Stimulated activated effector memory CD8-positive, alpha-beta T cell treated with anti-CD3 and anti-CD28 coated beads, Interleukin-12 subunit alpha, Interleukin-12 subunit beta, amount 100 ng/mL, for 72 hours (primary cell): ENCODE measurements around the gene PNMA3.
"Not testable (repeated sequence)": the region's sequence is repeated elsewhere in the genome, so short reads cannot be mapped to it uniquely, and the experiment has no call there.

Source experiments
- ATAC-seq: fragments of 150-1000 bp; cut with Tn5 transposase; 2 replicates; pipeline ENCODE4 v1.10.0; 2021
- DNase-seq, 2 donors: peaks; one replicate each; pipeline ENCODE4 v3.0.0; 2021 to 2022; ENCODE audit warnings: low spot score in 2 of 2
- H3K27ac Mint-ChIP-seq: one replicate; pipeline ENCODE4 v1.8.0; 2022; ENCODE audit warnings: mild to moderate bottlenecking, mixed read lengths
- H3K36me3 Mint-ChIP-seq: one replicate; pipeline ENCODE4 v1.8.0; 2022; ENCODE audit warnings: mild to moderate bottlenecking, mixed read lengths
- H3K4me1 Mint-ChIP-seq: one replicate; pipeline ENCODE4 v1.8.0; 2022; ENCODE audit warnings: mixed read lengths
- H3K4me3 Mint-ChIP-seq: one replicate; pipeline ENCODE4 v1.8.0; 2022; ENCODE audit warnings: mild to moderate bottlenecking, mixed read lengths
- H3K9me3 Mint-ChIP-seq: one replicate; pipeline ENCODE4 v1.8.0; 2022; ENCODE audit warnings: mixed read lengths

PNMA3 gene

GRCh38 chrX:153061732-153062131 is 5.5 kb downstream of the PNMA3 start:
- H3K4me3 Mint-ChIP-seq = no peak overlapping the region

GRCh38 chrX:153063315-153063714 is 7.0 kb downstream of the PNMA3 start:
- no peak for DNase-seq
- H3K27ac Mint-ChIP-seq = no peak overlapping the region
- no peaks in the 10 kb centered on the region for H3K36me3 Mint-ChIP-seq
- H3K9me3 Mint-ChIP-seq = no peaks in the 10 kb centered on the region
- no peak overlapping the region for H3K4me3 Mint-ChIP-seq
- H3K4me1 Mint-ChIP-seq = no peaks in the 10 kb centered on the region
- no peak for ATAC-seq

More at GRCh38 chrX:153061732-153062131, 5.5 kb downstream of the PNMA3 start:
- ATAC-seq = peak; percentile 50
- no peaks in the 10 kb centered on the region for H3K9me3 Mint-ChIP-seq
- H3K4me1 Mint-ChIP-seq = no peaks in the 10 kb centered on the region
- H3K36me3 Mint-ChIP-seq = no peaks in the 10 kb centered on the region
- DNase-seq = no peak
- no peak overlapping the region for H3K27ac Mint-ChIP-seq

DNA sequence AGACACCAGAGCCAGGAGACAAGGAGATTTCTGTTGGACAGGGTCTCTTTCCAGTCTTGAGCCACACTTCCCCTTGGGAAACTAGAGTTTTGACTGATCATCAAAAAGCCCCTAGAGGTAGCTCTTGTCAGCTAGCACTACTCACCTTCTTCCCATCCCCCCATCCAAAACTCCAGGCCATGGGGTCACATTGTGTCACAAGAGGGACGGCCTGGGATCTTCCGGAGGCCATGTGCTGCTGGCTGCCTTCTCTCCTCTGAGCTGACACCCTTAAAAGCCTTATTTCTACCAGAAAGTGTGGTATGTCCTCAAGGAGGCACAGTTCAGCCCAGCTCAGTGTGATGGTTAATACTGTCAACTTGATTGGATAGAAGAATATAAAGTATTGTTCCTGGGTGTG is 7.8 kb downstream of the PNMA3 start:
- H3K27ac Mint-ChIP-seq = no peak overlapping the region
- H3K9me3 Mint-ChIP-seq = no peaks in the 10 kb centered on the region
- ATAC-seq (no peak), DNase-seq (no peak)
- no peaks in the 10 kb centered on the region for H3K36me3 Mint-ChIP-seq
- no peak overlapping the region for H3K4me3 Mint-ChIP-seq
- H3K4me1 Mint-ChIP-seq = no peaks in the 10 kb centered on the region

GRCh38 chrX:153065389-153065788 is 9.1 kb downstream of the PNMA3 start:
- Mint-ChIP-seq H3K27ac (no peak overlapping the region), H3K4me3 (no peak overlapping the region), H3K9me3 (no peaks in the 10 kb centered on the region), H3K36me3 (no peaks in the 10 kb centered on the region), H3K4me1 (no peaks in the 10 kb centered on the region)
- ATAC-seq (no peak), DNase-seq (no peak)

DNA sequence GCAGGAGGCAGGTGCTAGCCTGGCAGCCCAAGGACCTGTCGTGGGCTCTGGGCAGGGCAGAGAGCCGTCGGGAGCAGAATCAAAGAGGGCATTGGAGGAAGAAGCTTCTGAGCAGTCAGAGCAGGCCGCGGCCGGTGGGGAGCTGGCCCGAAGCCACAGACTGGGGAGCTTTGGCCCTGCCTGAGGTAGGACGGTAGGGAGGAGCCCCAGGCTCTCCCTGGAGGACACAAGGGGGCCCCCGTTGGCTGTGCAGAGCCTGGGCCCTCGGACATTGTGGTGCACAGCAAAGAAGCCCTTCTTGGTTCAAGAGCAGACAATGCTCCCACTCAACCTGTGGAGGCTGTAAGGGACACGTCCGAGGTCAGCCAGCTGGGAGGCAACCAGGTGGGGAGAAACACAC is 10.1 kb downstream of the PNMA3 start:
- not testable (repeated sequence) for H3K9me3 Mint-ChIP-seq, H3K36me3 Mint-ChIP-seq, H3K27ac Mint-ChIP-seq, H3K4me3 Mint-ChIP-seq, H3K4me1 Mint-ChIP-seq, DNase-seq, ATAC-seq

DNA sequence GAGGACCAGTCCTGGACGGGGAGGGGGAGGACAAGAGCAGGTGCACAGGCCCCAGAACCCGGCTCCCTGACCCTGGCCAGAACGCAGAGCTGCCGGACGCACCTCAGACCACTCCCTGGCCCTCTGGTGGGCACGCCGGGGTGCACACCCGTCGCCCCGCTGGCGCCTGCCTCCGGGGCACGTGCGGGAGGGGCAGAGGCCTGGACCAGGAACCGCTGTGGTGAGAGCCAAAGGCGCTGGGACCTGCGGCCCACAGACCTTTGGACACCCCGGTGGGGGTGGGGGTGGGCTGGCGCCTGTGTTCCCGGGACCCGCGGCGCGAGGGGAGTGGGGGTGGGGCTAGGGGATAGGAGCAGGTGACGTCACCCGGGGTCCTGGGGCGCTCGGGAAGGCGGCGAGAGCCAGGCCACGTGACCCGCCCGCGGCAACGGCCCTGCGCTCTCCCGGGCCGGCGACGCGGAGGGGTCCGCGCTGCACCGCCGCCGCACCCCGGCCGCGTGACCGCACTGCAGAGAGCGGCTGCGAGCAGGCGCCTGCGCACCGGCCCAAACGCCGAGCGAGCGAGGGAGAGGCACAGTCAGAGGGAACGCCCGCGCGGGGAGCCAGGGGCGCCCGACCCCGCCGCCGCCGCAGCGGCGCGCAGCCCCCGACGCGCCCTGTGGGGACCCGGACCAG is 15.8 kb downstream of the PNMA3 start, which contains the start of gene PNMA6A:
Gene PNMA6A (plus strand): TSS at position 546 of the 675 bp plus-strand sequence. CDS start 609 bp downstream, outside the sequence.
- not testable (repeated sequence) for H3K27ac Mint-ChIP-seq, H3K36me3 Mint-ChIP-seq, H3K4me3 Mint-ChIP-seq, DNase-seq, H3K4me1 Mint-ChIP-seq, H3K9me3 Mint-ChIP-seq
- peak; percentile 71 for ATAC-seq

- not testable (repeated sequence) for H3K9me3 Mint-ChIP-seq
Observed at GRCh38 chrX:153073331-153073730, 17.1 kb downstream of the PNMA3 start.

DNA sequence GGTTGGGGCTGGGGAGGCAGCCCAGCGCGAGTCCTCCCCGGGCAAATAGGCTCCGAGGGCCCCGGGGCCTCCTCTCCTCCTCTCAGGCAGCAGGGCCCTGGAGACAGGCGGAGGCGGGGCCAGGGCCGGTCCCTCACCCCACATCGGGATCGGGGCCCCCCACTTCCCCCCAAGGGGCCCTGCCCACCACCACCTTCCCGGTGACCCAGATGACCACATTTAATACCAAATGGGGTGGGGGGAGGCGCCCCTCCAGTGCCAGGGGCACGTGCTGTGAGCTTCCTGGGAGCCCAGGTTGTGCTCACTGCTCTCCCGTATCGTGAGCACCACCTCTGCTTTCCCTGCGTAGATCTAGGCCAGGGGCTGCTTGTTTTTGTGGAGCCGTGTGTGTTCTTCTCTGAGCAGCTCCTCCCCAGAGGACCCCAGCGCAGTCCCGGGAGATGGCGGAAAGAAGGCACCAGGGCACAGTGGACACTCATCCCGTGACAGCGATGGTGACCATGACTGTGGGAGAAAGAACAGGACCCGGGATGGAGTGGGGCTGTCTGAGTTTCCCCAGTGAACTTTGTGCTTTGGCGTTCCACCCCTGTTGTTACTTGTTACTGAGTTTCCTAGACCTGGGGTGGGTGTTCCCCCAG is 18.1 kb downstream of the PNMA3 start:
- no peaks in the 10 kb centered on the region for H3K36me3 Mint-ChIP-seq
- ATAC-seq = no peak
- no peak overlapping the region for H3K27ac Mint-ChIP-seq
- no peaks in the 10 kb centered on the region for H3K4me1 Mint-ChIP-seq
- no peak overlapping the region for H3K4me3 Mint-ChIP-seq
- no peak for DNase-seq
- H3K9me3 Mint-ChIP-seq = no peaks in the 10 kb centered on the region

More at GRCh38 chrX:153073331-153073730, 17.1 kb downstream of the PNMA3 start:
- not testable (repeated sequence) for H3K27ac Mint-ChIP-seq, H3K36me3 Mint-ChIP-seq, H3K4me3 Mint-ChIP-seq, H3K4me1 Mint-ChIP-seq, ATAC-seq, DNase-seq

- H3K9me3 Mint-ChIP-seq = no peaks in the 10 kb centered on the region
Observed at GRCh38 chrX:153074935-153075334, 18.7 kb downstream of the PNMA3 start.

DNA sequence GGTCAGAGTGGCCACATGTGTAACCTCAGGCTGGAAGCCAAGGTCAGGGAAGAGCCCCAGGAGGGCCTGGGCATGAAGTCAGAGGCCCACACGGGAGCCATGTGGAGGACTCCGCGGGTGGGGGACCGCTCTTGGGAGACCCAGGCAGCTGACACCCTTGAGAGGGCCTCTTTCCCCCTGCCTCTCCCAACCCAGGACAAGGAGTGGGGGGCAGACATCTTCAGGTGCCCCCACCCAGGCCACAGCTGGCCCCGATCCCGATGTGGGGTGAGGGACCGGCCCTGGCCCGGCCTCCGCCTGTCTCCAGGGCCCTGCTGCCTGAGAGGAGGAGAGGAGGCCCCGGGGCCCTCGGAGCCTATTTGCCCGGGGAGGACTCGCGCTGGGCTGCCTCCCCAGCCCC is 19.1 kb downstream of the PNMA3 start:
- no peak overlapping the region for H3K4me3 Mint-ChIP-seq
- H3K27ac Mint-ChIP-seq = no peak overlapping the region
- H3K4me1 Mint-ChIP-seq = no peaks in the 10 kb centered on the region
- no peak for ATAC-seq
- no peak for DNase-seq
- no peaks in the 10 kb centered on the region for H3K9me3 Mint-ChIP-seq
- H3K36me3 Mint-ChIP-seq = no peaks in the 10 kb centered on the region

More at GRCh38 chrX:153074935-153075334, 18.7 kb downstream of the PNMA3 start:
- Mint-ChIP-seq H3K4me3 (no peak overlapping the region), H3K36me3 (no peaks in the 10 kb centered on the region), H3K4me1 (no peaks in the 10 kb centered on the region), H3K27ac (no peak overlapping the region)
- no peak for ATAC-seq
- no peak for DNase-seq

DNA sequence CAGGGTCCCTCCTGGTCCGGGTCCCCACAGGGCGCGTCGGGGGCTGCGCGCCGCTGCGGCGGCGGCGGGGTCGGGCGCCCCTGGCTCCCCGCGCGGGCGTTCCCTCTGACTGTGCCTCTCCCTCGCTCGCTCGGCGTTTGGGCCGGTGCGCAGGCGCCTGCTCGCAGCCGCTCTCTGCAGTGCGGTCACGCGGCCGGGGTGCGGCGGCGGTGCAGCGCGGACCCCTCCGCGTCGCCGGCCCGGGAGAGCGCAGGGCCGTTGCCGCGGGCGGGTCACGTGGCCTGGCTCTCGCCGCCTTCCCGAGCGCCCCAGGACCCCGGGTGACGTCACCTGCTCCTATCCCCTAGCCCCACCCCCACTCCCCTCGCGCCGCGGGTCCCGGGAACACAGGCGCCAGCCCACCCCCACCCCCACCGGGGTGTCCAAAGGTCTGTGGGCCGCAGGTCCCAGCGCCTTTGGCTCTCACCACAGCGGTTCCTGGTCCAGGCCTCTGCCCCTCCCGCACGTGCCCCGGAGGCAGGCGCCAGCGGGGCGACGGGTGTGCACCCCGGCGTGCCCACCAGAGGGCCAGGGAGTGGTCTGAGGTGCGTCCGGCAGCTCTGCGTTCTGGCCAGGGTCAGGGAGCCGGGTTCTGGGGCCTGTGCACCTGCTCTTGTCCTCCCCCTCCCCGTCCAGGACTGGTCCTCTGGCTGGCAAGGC is 21.3 kb downstream of the PNMA3 start:
- not testable (repeated sequence) for H3K9me3 Mint-ChIP-seq, H3K4me3 Mint-ChIP-seq, H3K36me3 Mint-ChIP-seq, H3K27ac Mint-ChIP-seq, H3K4me1 Mint-ChIP-seq, DNase-seq
- ATAC-seq = peak; percentile 73

DNA sequence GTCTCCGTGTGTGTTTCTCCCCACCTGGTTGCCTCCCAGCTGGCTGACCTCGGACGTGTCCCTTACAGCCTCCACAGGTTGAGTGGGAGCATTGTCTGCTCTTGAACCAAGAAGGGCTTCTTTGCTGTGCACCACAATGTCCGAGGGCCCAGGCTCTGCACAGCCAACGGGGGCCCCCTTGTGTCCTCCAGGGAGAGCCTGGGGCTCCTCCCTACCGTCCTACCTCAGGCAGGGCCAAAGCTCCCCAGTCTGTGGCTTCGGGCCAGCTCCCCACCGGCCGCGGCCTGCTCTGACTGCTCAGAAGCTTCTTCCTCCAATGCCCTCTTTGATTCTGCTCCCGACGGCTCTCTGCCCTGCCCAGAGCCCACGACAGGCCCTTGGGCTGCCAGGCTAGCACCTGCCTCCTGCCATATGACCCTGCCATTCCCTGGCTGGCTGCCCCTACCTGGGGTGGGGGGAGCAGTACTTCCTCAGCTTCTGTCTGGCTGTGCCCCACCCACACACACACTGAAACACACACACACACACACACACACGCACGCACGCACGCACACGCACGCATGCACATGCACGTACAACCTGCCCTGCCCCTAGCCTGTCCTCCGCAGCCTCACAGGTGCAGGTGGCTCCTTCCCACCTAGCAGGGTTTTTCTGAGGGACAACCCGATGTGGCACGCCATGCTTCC is 27.1 kb downstream of the PNMA3 start:
- not testable (repeated sequence) for DNase-seq, H3K9me3 Mint-ChIP-seq, H3K27ac Mint-ChIP-seq, H3K4me3 Mint-ChIP-seq, ATAC-seq, H3K36me3 Mint-ChIP-seq, H3K4me1 Mint-ChIP-seq

DNA sequence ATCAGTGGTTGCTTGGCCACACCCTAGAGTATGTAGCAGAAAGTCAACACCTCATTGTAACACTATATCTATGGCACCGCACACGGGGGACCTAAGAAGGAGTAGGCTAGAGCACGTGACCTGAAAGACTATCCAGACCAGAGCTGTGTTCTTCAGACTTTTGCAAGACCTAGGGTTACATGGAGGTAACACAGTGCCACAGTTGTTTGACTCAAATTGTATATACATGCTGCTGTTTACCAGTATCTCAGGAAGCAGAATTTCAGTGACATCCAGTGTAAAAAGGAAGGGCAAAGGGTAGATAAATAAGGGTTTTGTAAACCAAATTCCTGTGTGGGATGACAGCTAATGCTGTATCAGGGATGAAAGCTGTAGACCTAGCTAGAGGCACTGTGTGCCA is 46.1 kb downstream of the PNMA3 start:
- Mint-ChIP-seq H3K36me3 (no peaks in the 10 kb centered on the region), H3K9me3 (peaks cover 10% of the 10 kb centered on the region), H3K4me1 (peaks cover 6% of the 10 kb centered on the region), H3K27ac (no peak overlapping the region), H3K4me3 (no peak overlapping the region)
- DNase-seq (no peak), ATAC-seq (no peak)

- not testable (repeated sequence) for H3K36me3 Mint-ChIP-seq, ATAC-seq, H3K27ac Mint-ChIP-seq, DNase-seq, H3K4me3 Mint-ChIP-seq, H3K4me1 Mint-ChIP-seq
- peaks cover 10% of the 10 kb centered on the region for H3K9me3 Mint-ChIP-seq
Observed at GRCh38 chrX:153104959-153105358, 48.7 kb downstream of the PNMA3 start.

DNA sequence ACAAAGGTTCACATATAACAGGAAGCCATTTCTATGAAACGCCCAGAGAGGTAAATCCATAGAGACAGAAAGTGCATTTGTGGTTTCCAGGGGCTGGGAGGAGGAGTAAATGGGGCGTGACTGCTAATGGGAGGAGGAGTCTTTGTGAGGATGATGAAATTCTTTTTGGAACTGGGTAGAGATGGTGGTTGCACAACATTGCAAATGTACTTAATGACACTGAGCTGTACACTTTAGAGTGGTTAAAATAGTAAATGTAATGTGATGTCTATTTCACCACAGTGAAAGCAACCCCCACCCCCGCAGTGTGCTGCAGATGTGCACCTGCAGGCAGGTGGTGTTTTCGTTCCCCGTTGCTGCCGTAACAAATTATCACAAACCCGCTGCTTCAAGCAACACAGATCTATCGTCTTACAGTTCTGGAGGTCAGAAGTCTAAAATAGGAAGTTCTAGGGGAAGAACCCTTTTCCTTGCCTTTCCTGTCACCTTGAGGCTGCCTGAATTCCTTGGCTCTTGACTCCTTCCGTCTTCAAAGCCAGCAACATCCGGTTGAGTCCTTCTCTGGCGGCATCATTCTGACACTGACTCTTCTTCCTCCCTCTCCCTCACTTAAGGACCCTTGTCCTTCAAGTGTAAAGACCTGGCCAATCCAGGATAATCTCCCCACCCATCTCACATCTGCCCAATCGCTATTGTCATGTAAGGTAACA is 50.0 kb downstream of the PNMA3 start:
- not testable (repeated sequence) for H3K4me1 Mint-ChIP-seq, H3K9me3 Mint-ChIP-seq, H3K27ac Mint-ChIP-seq, H3K36me3 Mint-ChIP-seq, DNase-seq, ATAC-seq, H3K4me3 Mint-ChIP-seq
